Neural cell (in vitro differentiated cells): Measurements from ENCODE around the gene CD99.

Experiments used
- EP300 ChIP-seq: fragments of 450-650 bp; conservative IDR thresholded peaks from 2 replicates; pipeline ENCODE4 v1.6.1; 2014; ENCODE audit warnings: antibody characterized with exemption, mild to moderate bottlenecking, moderate library complexity; ENCODE audit not compliant: poor library complexity, severe bottlenecking
- EZH2 ChIP-seq: fragments of 200-600, 300-800 bp; shearing (Covaris generic), sonication (generic); IDR thresholded peaks from 2 replicates; pipeline ENCODE4 v1.6.1; 2014; ENCODE audit warnings: antibody characterized with exemption, low read length, borderline replicate concordance, mild to moderate bottlenecking; ENCODE audit not compliant: insufficient read depth, poor library complexity, severe bottlenecking
- POLR2AphosphoS5 ChIP-seq: IDR thresholded peaks from 2 replicates; pipeline ENCODE4 v1.6.1; 2012
- RAD21 ChIP-seq: fragments of 450-650 bp; conservative IDR thresholded peaks from 2 replicates; pipeline ENCODE4 v1.6.1; 2014; ENCODE audit warnings: antibody characterized with exemption, mild to moderate bottlenecking, moderate library complexity
- REST ChIP-seq: IDR thresholded peaks from 2 replicates; pipeline ENCODE4 v1.6.1; 2012; ENCODE audit warnings: borderline replicate concordance
- SMC3 ChIP-seq: fragments of 450-650 bp; conservative IDR thresholded peaks from 2 replicates; pipeline ENCODE4 v1.6.1; 2014; ENCODE audit warnings: antibody characterized with exemption, mild to moderate bottlenecking, moderate library complexity; ENCODE audit not compliant: poor library complexity
- TAF1 ChIP-seq: IDR thresholded peaks from 2 replicates; pipeline ENCODE4 v1.6.1; 2012; ENCODE audit warnings: low read depth
- TF ChIP-seq, protein P1 (sequence below): fragments of 450-650 bp; IDR thresholded peaks from 2 replicates; pipeline ENCODE4 v1.5.1; 2014; ENCODE audit warnings: antibody characterized with exemption, mild to moderate bottlenecking, moderate library complexity; ENCODE audit not compliant: poor library complexity, severe bottlenecking

- TF ChIP-seq EZH2 = no peak
- TF ChIP-seq, protein P1, sequence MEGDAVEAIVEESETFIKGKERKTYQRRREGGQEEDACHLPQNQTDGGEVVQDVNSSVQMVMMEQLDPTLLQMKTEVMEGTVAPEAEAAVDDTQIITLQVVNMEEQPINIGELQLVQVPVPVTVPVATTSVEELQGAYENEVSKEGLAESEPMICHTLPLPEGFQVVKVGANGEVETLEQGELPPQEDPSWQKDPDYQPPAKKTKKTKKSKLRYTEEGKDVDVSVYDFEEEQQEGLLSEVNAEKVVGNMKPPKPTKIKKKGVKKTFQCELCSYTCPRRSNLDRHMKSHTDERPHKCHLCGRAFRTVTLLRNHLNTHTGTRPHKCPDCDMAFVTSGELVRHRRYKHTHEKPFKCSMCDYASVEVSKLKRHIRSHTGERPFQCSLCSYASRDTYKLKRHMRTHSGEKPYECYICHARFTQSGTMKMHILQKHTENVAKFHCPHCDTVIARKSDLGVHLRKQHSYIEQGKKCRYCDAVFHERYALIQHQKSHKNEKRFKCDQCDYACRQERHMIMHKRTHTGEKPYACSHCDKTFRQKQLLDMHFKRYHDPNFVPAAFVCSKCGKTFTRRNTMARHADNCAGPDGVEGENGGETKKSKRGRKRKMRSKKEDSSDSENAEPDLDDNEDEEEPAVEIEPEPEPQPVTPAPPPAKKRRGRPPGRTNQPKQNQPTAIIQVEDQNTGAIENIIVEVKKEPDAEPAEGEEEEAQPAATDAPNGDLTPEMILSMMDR = no peak
- TF ChIP-seq RAD21 = no peak
- no peak for TF ChIP-seq SMC3
- no peak for TF ChIP-seq POLR2AphosphoS5
- TF ChIP-seq EP300 = no peak
- no peak for TF ChIP-seq REST
- no peak for TF ChIP-seq TAF1
These were observed 49.6 kb downstream of the CD99 start for GRCh38 chrX:2740672-2741071.
